ENCODE measurements around the gene ZNF324. TPM values are rescaled to one million over a fixed set of nuclear protein-coding genes. Genes with fewer than 3 reads are reported as not detected.

ZNF324 gene
- polyA plus RNA-seq, 1 donor (not counting 4 experiments of a cell fraction or from before 2014, with no cell fraction given), result 5.0 TPM

DNA sequence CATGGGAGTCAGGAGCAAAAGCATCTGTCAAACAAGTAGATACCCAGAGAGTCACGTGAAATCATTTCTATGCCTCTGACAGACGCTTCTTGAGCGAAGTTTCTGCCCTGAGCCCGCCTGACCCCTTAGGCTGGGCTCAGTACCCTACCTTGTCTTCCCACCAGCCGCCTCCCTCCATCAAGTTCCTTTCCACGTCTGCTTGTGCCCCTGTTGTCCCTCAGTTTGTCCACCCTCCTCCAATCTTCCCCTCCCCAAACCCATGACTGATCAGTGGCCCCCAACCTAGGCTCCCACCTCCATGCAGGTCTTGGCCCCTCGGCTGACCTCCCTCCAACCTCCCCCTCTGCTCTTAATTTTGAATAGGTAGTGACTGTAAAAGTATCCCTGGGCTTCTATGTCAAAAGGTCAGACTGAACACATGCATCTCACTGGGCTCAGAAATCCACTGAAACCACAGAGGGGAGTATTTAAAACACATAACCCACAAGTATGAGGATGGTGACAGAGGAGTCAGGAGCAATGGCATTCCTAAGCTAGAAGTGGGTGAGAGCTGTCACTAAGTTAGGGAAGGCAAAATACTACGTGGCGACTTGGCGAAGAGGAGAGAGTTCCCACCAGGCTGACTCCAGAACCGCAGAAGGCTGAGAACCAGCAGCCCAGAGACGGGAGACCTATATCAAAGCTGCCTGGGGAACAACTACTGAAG, 7.6 kb downstream of the ZNF324 start:
- TF ChIP-seq EZH2 (IDR thresholded peaks at IDR 0.05; ENCODE audit: low read length), result no peak
- TF ChIP-seq, protein P1, sequence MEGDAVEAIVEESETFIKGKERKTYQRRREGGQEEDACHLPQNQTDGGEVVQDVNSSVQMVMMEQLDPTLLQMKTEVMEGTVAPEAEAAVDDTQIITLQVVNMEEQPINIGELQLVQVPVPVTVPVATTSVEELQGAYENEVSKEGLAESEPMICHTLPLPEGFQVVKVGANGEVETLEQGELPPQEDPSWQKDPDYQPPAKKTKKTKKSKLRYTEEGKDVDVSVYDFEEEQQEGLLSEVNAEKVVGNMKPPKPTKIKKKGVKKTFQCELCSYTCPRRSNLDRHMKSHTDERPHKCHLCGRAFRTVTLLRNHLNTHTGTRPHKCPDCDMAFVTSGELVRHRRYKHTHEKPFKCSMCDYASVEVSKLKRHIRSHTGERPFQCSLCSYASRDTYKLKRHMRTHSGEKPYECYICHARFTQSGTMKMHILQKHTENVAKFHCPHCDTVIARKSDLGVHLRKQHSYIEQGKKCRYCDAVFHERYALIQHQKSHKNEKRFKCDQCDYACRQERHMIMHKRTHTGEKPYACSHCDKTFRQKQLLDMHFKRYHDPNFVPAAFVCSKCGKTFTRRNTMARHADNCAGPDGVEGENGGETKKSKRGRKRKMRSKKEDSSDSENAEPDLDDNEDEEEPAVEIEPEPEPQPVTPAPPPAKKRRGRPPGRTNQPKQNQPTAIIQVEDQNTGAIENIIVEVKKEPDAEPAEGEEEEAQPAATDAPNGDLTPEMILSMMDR (optimal IDR thresholded peaks at IDR 0.05 in 1 of 3, IDR thresholded peaks at IDR 0.05 in 1 of 3, conservative IDR thresholded peaks at IDR 0.05 in 1 of 3; ENCODE audit: extremely low read depth in 1 of 3, insufficient read depth in 2 of 3, low read length in 3 of 3), result no peak
- no peak overlapping the region for H3K4me3 ChIP-seq (ENCODE audit: control insufficient read depth in 2 of 3, extremely low read depth in 1 of 3, insufficient read depth in 2 of 3, low read depth in 1 of 3, low read length in 3 of 3)
- no peaks in the 10 kb centered on the region for H3K9me1 ChIP-seq (ENCODE audit: control insufficient read depth, extremely low read depth, insufficient read depth, low read length)
- no peaks in the 10 kb centered on the region for H3K9me3 ChIP-seq (ENCODE audit: control insufficient read depth, low read depth, low read length)
- no peak for FAIRE-seq
- H3K9ac ChIP-seq (ENCODE audit: control insufficient read depth, extremely low read depth, insufficient read depth, low read length), result no peak overlapping the region
- H3K27ac ChIP-seq (ENCODE audit: control insufficient read depth, insufficient read depth, low read length), result no peak overlapping the region
- H3K36me3 ChIP-seq (ENCODE audit: control insufficient read depth in 2 of 2, extremely low read depth in 1 of 2, insufficient read depth in 2 of 2, low read length in 2 of 2), result peaks cover 7 to 11% of the 10 kb centered on the region in 2 experiments
- peaks cover 15% of the 10 kb centered on the region for H3K4me1 ChIP-seq (ENCODE audit: control insufficient read depth, extremely low read depth, insufficient read depth, low read length)
- H3K27me3 ChIP-seq (ENCODE audit: control insufficient read depth, extremely low read depth, insufficient read depth, low read length), result no peaks in the 10 kb centered on the region
- dilution Hi-C loops (cut with MboI; ENCODE audit: extremely low pct_ligation_motif_present, low sequenced_read_pairs), result no loop called here
- DNase-seq (ENCODE audit: low read depth, low spot score), result no peak
- peak overlapping the region; percentile 91 for H3K4me2 ChIP-seq (ENCODE audit: control insufficient read depth, extremely low read depth, insufficient read depth, low read depth, low read length)
- H3K79me2 ChIP-seq (ENCODE audit: control insufficient read depth, insufficient read depth, low read length), result peaks cover 2% of the 10 kb centered on the region
- no peak overlapping the region for H2AFZ ChIP-seq (ENCODE audit: control insufficient read depth, low read length)
- H4K20me1 ChIP-seq (ENCODE audit: control insufficient read depth, extremely low read depth, insufficient read depth, low read length), result no peaks in the 10 kb centered on the region

DNA sequence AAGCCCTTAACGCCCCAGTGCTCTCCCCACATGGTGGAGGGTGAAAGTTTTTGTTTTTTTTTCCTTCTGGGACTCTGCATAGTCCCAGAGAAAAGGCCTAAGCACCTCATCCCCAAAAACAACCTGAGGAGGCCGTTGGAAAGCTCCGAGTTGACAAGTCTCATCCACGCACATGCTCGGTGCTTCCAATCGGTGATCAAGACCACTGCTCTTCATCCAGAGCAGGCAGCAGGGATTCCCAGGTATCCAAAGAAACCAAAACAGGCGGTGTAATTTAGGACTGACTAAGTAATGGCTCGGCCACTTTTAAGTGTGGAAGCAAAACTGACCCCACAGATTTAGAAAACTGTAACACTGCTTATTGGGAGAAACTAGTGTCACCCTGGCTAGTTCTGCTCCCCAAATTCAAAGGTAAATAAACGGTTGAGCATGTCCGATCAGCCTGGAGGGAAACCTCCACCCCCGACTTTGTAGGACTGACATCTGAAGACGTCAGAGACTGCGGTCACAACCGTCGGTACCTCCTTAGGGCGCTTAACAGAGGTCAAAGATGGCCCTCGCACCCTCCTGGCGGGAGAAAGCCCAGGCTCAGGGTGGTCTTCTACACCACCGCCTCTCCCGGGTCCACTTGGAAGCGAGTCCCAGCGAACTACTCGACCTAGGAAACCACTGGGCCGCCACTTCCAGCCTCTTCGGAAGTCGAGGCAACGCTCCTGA, 8.3 kb downstream of the ZNF324 start:
- dilution Hi-C loops (cut with MboI; ENCODE audit: extremely low pct_ligation_motif_present, low sequenced_read_pairs), result no loop called here
- H3K4me3 ChIP-seq (ENCODE audit: control insufficient read depth in 2 of 3, extremely low read depth in 1 of 3, insufficient read depth in 2 of 3, low read depth in 1 of 3, low read length in 3 of 3), result peak overlapping the region; percentile 62 to 83 (median 68)
- peak overlapping the region; percentile 80 for H3K9ac ChIP-seq (ENCODE audit: control insufficient read depth, extremely low read depth, insufficient read depth, low read length)
- H4K20me1 ChIP-seq (ENCODE audit: control insufficient read depth, extremely low read depth, insufficient read depth, low read length), result no peaks in the 10 kb centered on the region
- H3K9me3 ChIP-seq (ENCODE audit: control insufficient read depth, low read depth, low read length), result no peaks in the 10 kb centered on the region
- no peak for FAIRE-seq
- no peak for DNase-seq (ENCODE audit: low read depth, low spot score)
- H3K79me2 ChIP-seq (ENCODE audit: control insufficient read depth, insufficient read depth, low read length), result no peaks in the 10 kb centered on the region
- no peaks in the 10 kb centered on the region for H3K9me1 ChIP-seq (ENCODE audit: control insufficient read depth, extremely low read depth, insufficient read depth, low read length)
- TF ChIP-seq, protein P1 (optimal IDR thresholded peaks at IDR 0.05 in 1 of 3, IDR thresholded peaks at IDR 0.05 in 1 of 3, conservative IDR thresholded peaks at IDR 0.05 in 1 of 3; ENCODE audit: extremely low read depth in 1 of 3, insufficient read depth in 2 of 3, low read length in 3 of 3), result no peak
- no peak for TF ChIP-seq EZH2 (IDR thresholded peaks at IDR 0.05; ENCODE audit: low read length)
- peaks cover 7 to 12% of the 10 kb centered on the region in 2 experiments for H3K36me3 ChIP-seq (ENCODE audit: control insufficient read depth in 2 of 2, extremely low read depth in 1 of 2, insufficient read depth in 2 of 2, low read length in 2 of 2)
- H3K27me3 ChIP-seq (ENCODE audit: control insufficient read depth, extremely low read depth, insufficient read depth, low read length), result no peaks in the 10 kb centered on the region
- H2AFZ ChIP-seq (ENCODE audit: control insufficient read depth, low read length), result no peak overlapping the region
- peaks cover 15% of the 10 kb centered on the region for H3K4me1 ChIP-seq (ENCODE audit: control insufficient read depth, extremely low read depth, insufficient read depth, low read length)
- H3K4me2 ChIP-seq (ENCODE audit: control insufficient read depth, extremely low read depth, insufficient read depth, low read depth, low read length), result peak overlapping the region; percentile 91
- H3K27ac ChIP-seq (ENCODE audit: control insufficient read depth, insufficient read depth, low read length), result peak overlapping the region; percentile 63
